ENCODE data around the gene TOP3A. TPM values are rescaled to one million over a fixed set of nuclear protein-coding genes. Genes with fewer than 3 reads are reported as not detected.
A peak's percentile ranks its signal among the peaks of the same experiment; 100 is the strongest.

TOP3A gene
- total and polyA plus RNA-seq, 2 of the 13 experiments (the other 11 are each of a cell fraction or from before 2014, with no cell fraction given) = 16.9 to 36.8 TPM

DNA sequence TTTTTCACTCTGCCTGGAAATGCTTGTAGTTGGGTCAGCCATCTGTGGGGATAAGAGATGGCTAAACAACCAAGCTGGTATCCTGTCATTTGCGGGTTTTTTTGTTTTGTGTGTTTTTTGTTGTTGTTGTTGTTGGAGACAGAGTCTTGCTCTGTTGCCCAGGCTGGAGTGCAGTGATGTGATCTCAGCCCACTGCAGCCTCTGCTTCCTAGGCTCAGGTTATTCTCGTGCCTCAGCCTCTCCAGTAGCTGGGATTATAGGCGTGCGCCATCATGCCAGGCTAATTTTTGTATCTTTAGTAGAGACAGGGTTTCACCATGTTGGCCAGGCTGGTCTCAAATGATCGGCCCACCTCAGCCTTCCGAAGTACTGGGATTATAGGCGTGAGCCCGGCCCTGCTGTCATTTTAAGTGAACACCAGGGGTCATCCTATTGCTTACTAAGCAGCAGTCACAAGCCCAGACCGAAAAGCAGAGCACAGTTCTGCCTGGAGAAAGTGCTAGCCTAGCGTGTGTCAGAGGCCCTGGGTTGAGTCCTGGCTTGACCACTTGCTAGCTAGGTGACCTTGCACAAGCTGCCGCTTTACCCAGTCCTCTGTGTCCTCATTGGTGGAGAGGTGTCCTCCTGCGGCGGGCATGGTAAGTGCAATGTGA lies 4.9 kb upstream of the TOP3A start (continued):
- TF ChIP-seq, protein P1, sequence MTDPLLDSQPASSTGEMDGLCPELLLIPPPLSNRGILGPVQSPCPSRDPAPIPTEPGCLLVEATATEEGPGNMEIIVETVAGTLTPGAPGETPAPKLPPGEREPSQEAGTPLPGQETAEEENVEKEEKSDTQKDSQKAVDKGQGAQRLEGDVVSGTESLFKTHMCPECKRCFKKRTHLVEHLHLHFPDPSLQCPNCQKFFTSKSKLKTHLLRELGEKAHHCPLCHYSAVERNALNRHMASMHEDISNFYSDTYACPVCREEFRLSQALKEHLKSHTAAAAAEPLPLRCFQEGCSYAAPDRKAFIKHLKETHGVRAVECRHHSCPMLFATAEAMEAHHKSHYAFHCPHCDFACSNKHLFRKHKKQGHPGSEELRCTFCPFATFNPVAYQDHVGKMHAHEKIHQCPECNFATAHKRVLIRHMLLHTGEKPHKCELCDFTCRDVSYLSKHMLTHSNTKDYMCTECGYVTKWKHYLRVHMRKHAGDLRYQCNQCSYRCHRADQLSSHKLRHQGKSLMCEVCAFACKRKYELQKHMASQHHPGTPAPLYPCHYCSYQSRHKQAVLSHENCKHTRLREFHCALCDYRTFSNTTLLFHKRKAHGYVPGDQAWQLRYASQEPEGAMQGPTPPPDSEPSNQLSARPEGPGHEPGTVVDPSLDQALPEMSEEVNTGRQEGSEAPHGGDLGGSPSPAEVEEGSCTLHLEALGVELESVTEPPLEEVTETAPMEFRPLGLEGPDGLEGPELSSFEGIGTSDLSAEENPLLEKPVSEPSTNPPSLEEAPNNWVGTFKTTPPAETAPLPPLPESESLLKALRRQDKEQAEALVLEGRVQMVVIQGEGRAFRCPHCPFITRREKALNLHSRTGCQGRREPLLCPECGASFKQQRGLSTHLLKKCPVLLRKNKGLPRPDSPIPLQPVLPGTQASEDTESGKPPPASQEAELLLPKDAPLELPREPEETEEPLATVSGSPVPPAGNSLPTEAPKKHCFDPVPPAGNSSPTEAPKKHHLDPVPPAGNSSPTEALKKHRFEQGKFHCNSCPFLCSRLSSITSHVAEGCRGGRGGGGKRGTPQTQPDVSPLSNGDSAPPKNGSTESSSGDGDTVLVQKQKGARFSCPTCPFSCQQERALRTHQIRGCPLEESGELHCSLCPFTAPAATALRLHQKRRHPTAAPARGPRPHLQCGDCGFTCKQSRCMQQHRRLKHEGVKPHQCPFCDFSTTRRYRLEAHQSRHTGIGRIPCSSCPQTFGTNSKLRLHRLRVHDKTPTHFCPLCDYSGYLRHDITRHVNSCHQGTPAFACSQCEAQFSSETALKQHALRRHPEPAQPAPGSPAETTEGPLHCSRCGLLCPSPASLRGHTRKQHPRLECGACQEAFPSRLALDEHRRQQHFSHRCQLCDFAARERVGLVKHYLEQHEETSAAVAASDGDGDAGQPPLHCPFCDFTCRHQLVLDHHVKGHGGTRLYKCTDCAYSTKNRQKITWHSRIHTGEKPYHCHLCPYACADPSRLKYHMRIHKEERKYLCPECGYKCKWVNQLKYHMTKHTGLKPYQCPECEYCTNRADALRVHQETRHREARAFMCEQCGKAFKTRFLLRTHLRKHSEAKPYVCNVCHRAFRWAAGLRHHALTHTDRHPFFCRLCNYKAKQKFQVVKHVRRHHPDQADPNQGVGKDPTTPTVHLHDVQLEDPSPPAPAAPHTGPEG (CRISPR knock-in tag; IDR thresholded peaks at IDR 0.05) = 0 out of 2 replicates have a peak, but pooled peaks have one; percentile 40
- TF ChIP-seq ISX (CRISPR knock-in tag; conservative IDR thresholded peaks at IDR 0.05) (no peak), STAG1 (CRISPR knock-in tag; IDR thresholded peaks at IDR 0.05) (peak; percentile 67), KDM3A (CRISPR knock-in tag; IDR thresholded peaks at IDR 0.05; ENCODE audit: low read depth) (no peak), SSRP1 (CRISPR knock-in tag; IDR thresholded peaks at IDR 0.05) (no peak), YEATS4 (CRISPR knock-in tag; IDR thresholded peaks at IDR 0.05; ENCODE audit: borderline replicate concordance) (no peak)
- TF ChIP-seq, protein P2, sequence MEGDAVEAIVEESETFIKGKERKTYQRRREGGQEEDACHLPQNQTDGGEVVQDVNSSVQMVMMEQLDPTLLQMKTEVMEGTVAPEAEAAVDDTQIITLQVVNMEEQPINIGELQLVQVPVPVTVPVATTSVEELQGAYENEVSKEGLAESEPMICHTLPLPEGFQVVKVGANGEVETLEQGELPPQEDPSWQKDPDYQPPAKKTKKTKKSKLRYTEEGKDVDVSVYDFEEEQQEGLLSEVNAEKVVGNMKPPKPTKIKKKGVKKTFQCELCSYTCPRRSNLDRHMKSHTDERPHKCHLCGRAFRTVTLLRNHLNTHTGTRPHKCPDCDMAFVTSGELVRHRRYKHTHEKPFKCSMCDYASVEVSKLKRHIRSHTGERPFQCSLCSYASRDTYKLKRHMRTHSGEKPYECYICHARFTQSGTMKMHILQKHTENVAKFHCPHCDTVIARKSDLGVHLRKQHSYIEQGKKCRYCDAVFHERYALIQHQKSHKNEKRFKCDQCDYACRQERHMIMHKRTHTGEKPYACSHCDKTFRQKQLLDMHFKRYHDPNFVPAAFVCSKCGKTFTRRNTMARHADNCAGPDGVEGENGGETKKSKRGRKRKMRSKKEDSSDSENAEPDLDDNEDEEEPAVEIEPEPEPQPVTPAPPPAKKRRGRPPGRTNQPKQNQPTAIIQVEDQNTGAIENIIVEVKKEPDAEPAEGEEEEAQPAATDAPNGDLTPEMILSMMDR (CRISPR knock-in tag; IDR thresholded peaks at IDR 0.05) = peak; percentile 69

All from HepG2 (cell line).